HCT116 (cell line): ENCODE results near the gene CARMIL1.

Experiments
- CEBPB ChIP-seq: IDR thresholded peaks from 2 replicates; pipeline ENCODE4 v1.6.1; 2012; ENCODE audit warnings: low read depth
- CTCF ChIP-seq, 3 experiments: fragments of 200-600 bp in 1 of 3; sonication (generic) in 1 of 3; IDR thresholded peaks in 2 of 3; conservative IDR thresholded peaks in 1 of 3; 2 replicates each; pipeline ENCODE4 v1.5.1; 2012 to 2017; ENCODE audit warnings: low read depth in 2 of 3, low read length in 2 of 3, antibody characterized with exemption in 1 of 3, borderline replicate concordance in 1 of 3, control low read depth in 1 of 3, mild to moderate bottlenecking in 1 of 3, mixed read lengths in 1 of 3, mixed run types in 1 of 3, moderate library complexity in 1 of 3; ENCODE audit not compliant: insufficient read depth in 1 of 3
- EZH2 ChIP-seq: fragments of 200-600 bp; sonication (generic); IDR thresholded peaks from 2 replicates; pipeline ENCODE4 v1.6.1; 2017; ENCODE audit warnings: antibody characterized with exemption, mixed run types
- EZH2phosphoT487 ChIP-seq: fragments of 200-600 bp; IDR thresholded peaks from 2 replicates; pipeline ENCODE4 v1.6.1; 2018; ENCODE audit warnings: antibody characterized with exemption, borderline replicate concordance
- POLR2A ChIP-seq: IDR thresholded peaks from 2 replicates; pipeline ENCODE4 v1.7.0; 2011; ENCODE audit warnings: borderline replicate concordance; ENCODE audit not compliant: insufficient read depth, insufficient read length; ENCODE audit errors: extremely low read depth
- POLR2AphosphoS5 ChIP-seq: IDR thresholded peaks from 2 replicates; pipeline ENCODE4 v1.6.1; 2011; ENCODE audit warnings: mild to moderate bottlenecking, low read depth, low read length, moderate library complexity
- RAD21 ChIP-seq: IDR thresholded peaks from 2 replicates; pipeline ENCODE4 v1.6.1; 2012; ENCODE audit warnings: low read depth, mild to moderate bottlenecking
- SRF ChIP-seq: IDR thresholded peaks from 2 replicates; pipeline ENCODE4 v1.6.1; 2012; ENCODE audit warnings: low read depth
- TCF7L2 ChIP-seq: IDR thresholded peaks from 2 replicates; pipeline ENCODE4 v1.7.0; 2011; ENCODE audit warnings: borderline replicate concordance, inconsistent platforms; ENCODE audit not compliant: insufficient read depth, insufficient read length; ENCODE audit errors: extremely low read depth
- ZBTB33 ChIP-seq: IDR thresholded peaks from 2 replicates; pipeline ENCODE4 v1.6.1; 2011; ENCODE audit warnings: mild to moderate bottlenecking, low read length, moderate library complexity; ENCODE audit not compliant: insufficient replicate concordance; ENCODE audit errors: extremely low read depth
- ZFX ChIP-seq: fragments of 450-650 bp; IDR thresholded peaks from 2 replicates; pipeline ENCODE4 v1.6.1; 2017

- no peak for TF ChIP-seq ZFX
- TF ChIP-seq ZBTB33 = no peak
- TF ChIP-seq CTCF (IDR thresholded peaks at IDR 0.05 in 2 of 3, conservative IDR thresholded peaks at IDR 0.05 in 1 of 3; ENCODE audit: borderline replicate concordance in 1 of 3, insufficient read depth in 1 of 3, low read depth in 2 of 3, low read length in 2 of 3) = no peak
- no peak for TF ChIP-seq POLR2AphosphoS5
- TF ChIP-seq SRF = no peak
- no peak for TF ChIP-seq EZH2
- no peak for TF ChIP-seq RAD21
- no peak for TF ChIP-seq CEBPB
- TF ChIP-seq POLR2A = no peak
- no peak for TF ChIP-seq TCF7L2
- TF ChIP-seq EZH2phosphoT487 = no peak
These were observed 61.4 kb downstream of the CARMIL1 start for GRCh38 chr6:25340431-25341202.
